GM12878 (cell line): Measurements from ENCODE around the gene GLS. TPM values are rescaled to one million over a fixed set of nuclear protein-coding genes. Genes with fewer than 3 reads are reported as not detected.

Experiments
- ATAC-seq: fragments of 200-7000 bp; cut with Tn5 transposase; 3 replicates; pipeline ENCODE4 v1.9.1; 2020; ENCODE audit warnings: mild to moderate bottlenecking, moderate library complexity
- BruUV-seq: library from RNA; stranded (reverse); fragments of 400-500 nt; replicated peaks from 2 replicates; lab custom pipeline; 2021; lab: Mats Ljungman, UMichigan
- CTCF ChIA-PET: fragments of 300-600 bp; sonication (Branson Sonifier 250); formaldehyde crosslinking; extraction: SDS; loops from one replicate; lab custom pipeline; 2021; ENCODE audit warnings: inconsistent platforms; lab: Yijun Ruan, JAX
- POLR2A ChIA-PET: fragments of 350-600 bp; formaldehyde crosslinking; extraction: SDS; loops from one replicate; lab custom pipeline; 2021; ENCODE audit warnings: inconsistent platforms; lab: Charles Lee
- RAD21 ChIA-PET: fragments of 300-600 bp; sonication (Branson Sonifier 250); formaldehyde crosslinking; loops from one replicate; lab custom pipeline; 2023; ENCODE audit warnings: antibody characterized with exemption; ENCODE audit not compliant: unreplicated experiment; lab: Charles Lee
- SMC1A ChIA-PET: fragments of 300-600 bp; sonication (Branson Sonifier 250); formaldehyde crosslinking; loops from one replicate; lab custom pipeline; 2023; ENCODE audit not compliant: unreplicated experiment, uncharacterized antibody; lab: Charles Lee
- DNase-seq: peaks from one replicate; pipeline ENCODE4 v3.0.0-alpha.2; 2011; ENCODE audit warnings: low read depth, low spot score
- FAIRE-seq: peaks from 3 replicates; lab custom pipeline; 2011; peaks lifted over from hg19 to GRCh38; lab: Jason Lieb, UNC
- H2AFZ ChIP-seq: 2 replicates; pipeline ENCODE4 v1.6.0; 2011; ENCODE audit warnings: low read depth, low read length, control low read depth; ENCODE audit not compliant: control insufficient read depth
- H3K27ac ChIP-seq: 2 replicates; pipeline ENCODE4 v1.5.1; 2011; ENCODE audit warnings: control low read depth; ENCODE audit not compliant: control insufficient read depth, insufficient read depth
- H3K27me3 ChIP-seq, 2 experiments: replicated peaks in 1 of 2; 2 replicates each; pipeline versions ENCODE4 v1.6.0 to v1.6.1; 2011; ENCODE audit warnings: low read length in 1 of 2; ENCODE audit not compliant: control insufficient read depth in 2 of 2, insufficient read depth in 2 of 2
- H3K36me3 ChIP-seq, 2 experiments: 2 replicates each; pipeline ENCODE4 v1.5.1; 2011; ENCODE audit warnings: low read length in 1 of 2; ENCODE audit not compliant: control insufficient read depth in 2 of 2, insufficient read depth in 2 of 2
- H3K4me1 ChIP-seq: 2 replicates; pipeline ENCODE4 v1.6.1; 2011; ENCODE audit warnings: mild to moderate bottlenecking, low read length, moderate library complexity, mixed read lengths; ENCODE audit not compliant: control insufficient read depth, insufficient read depth
- H3K4me2 ChIP-seq: 2 replicates; pipeline ENCODE4 v1.6.0; 2011; ENCODE audit warnings: control low read depth; ENCODE audit not compliant: control insufficient read depth, insufficient read depth
- H3K4me3 ChIP-seq: fragments of 200-600 bp; sonication (generic); 2 replicates; pipeline ENCODE4 v1.5.1; 2016
- H3K79me2 ChIP-seq: 2 replicates; pipeline ENCODE4 v1.6.0; 2011; ENCODE audit warnings: low read length; ENCODE audit not compliant: control insufficient read depth, insufficient read depth
- H3K9ac ChIP-seq: 2 replicates; pipeline ENCODE4 v1.8.0; 2011; ENCODE audit warnings: low read length, control low read depth, mixed read lengths; ENCODE audit not compliant: control insufficient read depth, insufficient read depth
- H3K9me3 ChIP-seq: replicated peaks from 3 replicates; pipeline ENCODE4 v1.5.1; 2011; ENCODE audit warnings: mild to moderate bottlenecking, low read length; ENCODE audit not compliant: control insufficient read depth, insufficient read depth
- H4K20me1 ChIP-seq: 2 replicates; pipeline ENCODE4 v1.6.0; 2011; ENCODE audit not compliant: control insufficient read depth, insufficient read depth
- BACH1 ChIP-seq: fragments of 450-650 bp; IDR thresholded peaks from 2 replicates; pipeline ENCODE4 v1.6.1; 2017; ENCODE audit warnings: mild to moderate bottlenecking, borderline replicate concordance
- BHLHE40 ChIP-seq, 2 experiments: fragments of 450-650 bp in 1 of 2; IDR thresholded peaks; 2 replicates each; pipeline ENCODE4 v1.6.1; 2011 to 2017; ENCODE audit warnings: low read depth in 2 of 2, borderline replicate concordance in 1 of 2, improper control_type of control experiment in 1 of 2, low read length in 1 of 2, mild to moderate bottlenecking in 1 of 2
- CHD1 ChIP-seq: IDR thresholded peaks from 2 replicates; pipeline ENCODE4 v1.6.1; 2012; ENCODE audit warnings: low read depth, low read length, improper control_type of control experiment
- EED ChIP-seq: sonication (generic); IDR thresholded peaks from 2 replicates; pipeline ENCODE4 v1.6.1; 2016; ENCODE audit warnings: antibody characterized with exemption, low read depth
- FOS ChIP-seq: IDR thresholded peaks from 3 replicates; pipeline ENCODE4 v1.6.1; 2011; ENCODE audit warnings: borderline replicate concordance; ENCODE audit not compliant: insufficient read length; ENCODE audit errors: extremely low read depth
- GABPA ChIP-seq: IDR thresholded peaks from 2 replicates; pipeline ENCODE4 v1.6.1; 2014; ENCODE audit warnings: antibody characterized with exemption, low read depth, mild to moderate bottlenecking, inconsistent platforms
- KLF5 ChIP-seq: fragments of 450-650 bp; IDR thresholded peaks from 2 replicates; pipeline ENCODE4 v1.6.1; 2014; ENCODE audit warnings: mild to moderate bottlenecking; ENCODE audit not compliant: partially characterized antibody
- MLLT1 ChIP-seq: fragments of 450-650 bp; IDR thresholded peaks from 2 replicates; pipeline ENCODE4 v1.6.1; 2016; ENCODE audit warnings: mild to moderate bottlenecking
- MTA3 ChIP-seq: IDR thresholded peaks from 2 replicates; pipeline ENCODE4 v1.6.1; 2012; ENCODE audit warnings: low read length, inconsistent platforms, borderline replicate concordance
- MYB ChIP-seq: fragments of 150-350 bp; IDR thresholded peaks from 2 replicates; pipeline ENCODE4 v1.6.1; 2014; ENCODE audit warnings: mild to moderate bottlenecking, low read depth, low read length, borderline replicate concordance
- MYC ChIP-seq: IDR thresholded peaks from 2 replicates; pipeline ENCODE4 v1.6.1; 2011; ENCODE audit warnings: mild to moderate bottlenecking, low read length, moderate library complexity, inconsistent platforms; ENCODE audit not compliant: insufficient read depth, insufficient replicate concordance, insufficient read length, severe bottlenecking
- NKRF ChIP-seq: fragments of 450-650 bp; conservative IDR thresholded peaks from 2 replicates; pipeline ENCODE4 v1.6.1; 2017; ENCODE audit warnings: mild to moderate bottlenecking, moderate library complexity
- SPI1 ChIP-seq: IDR thresholded peaks from 2 replicates; pipeline ENCODE4 v1.6.1; 2011; ENCODE audit warnings: low read depth, mild to moderate bottlenecking, low read length, moderate library complexity, borderline replicate concordance; ENCODE audit not compliant: insufficient read depth
- ZBED1 ChIP-seq: IDR thresholded peaks from 2 replicates; pipeline ENCODE4 v1.6.1; 2016; ENCODE audit warnings: borderline replicate concordance
- ZNF207 ChIP-seq: fragments of 450-650 bp; IDR thresholded peaks from 2 replicates; pipeline ENCODE4 v1.6.1; 2014; ENCODE audit warnings: antibody characterized with exemption, mild to moderate bottlenecking, borderline replicate concordance
- WGBS: methylation state at CpG from one replicate; pipeline ENCODE4 v1.1.6; 2016; ENCODE audit warnings: low lambda C conversion rate; ENCODE audit not compliant: insufficient replicate concordance, insufficient coverage; ENCODE audit errors: missing lambda C conversion rate; 5-methylcytosine and 5-hydroxymethylcytosine counted together
- in situ Hi-C: fragments of 300-500 bp; cut with MboI; formaldehyde crosslinking; loops from 9 replicates; pipeline ENCODE4 v1.14.3; 2018; ENCODE audit warnings: mixed read lengths
- intact Hi-C: fragments of 100-400 bp; cut with micrococcal nuclease; formaldehyde crosslinking; loops from one replicate; pipeline ENCODE4 v1.14.2; 2022; ENCODE audit not compliant: unreplicated experiment
- polyA plus RNA-seq, 11 experiments: library from polyadenylated mRNA; depleted of rRNA in 4 of 11; unstranded in 6 of 11; stranded (reverse) in 5 of 11; fragments of >200 nt; fragmentation: Nextera tagmentation in 4 of 11; fragmentation: Illumina TruSeq in 1 of 11; extraction: Ambion mirVana in 4 of 11; extraction: Trizol in 1 of 11; gene quantifications; 1 replicate in 1 of 11; 2 replicates in 10 of 11; pipeline versions ENCODE4 v1.2.1 to v1.2.3, GENCODE V29; 2011 to 2016; ENCODE audit warnings: inconsistent platforms in 2 of 11, missing spikeins in 2 of 11, low read depth in 1 of 11
- total RNA-seq, 4 experiments: library from RNA; depleted of rRNA in 3 of 4; stranded (reverse); fragments of >200 nt in 3 of 4; fragmentation: Illumina TruSeq in 1 of 4; extraction: Trizol in 1 of 4; gene quantifications; 2 replicates each; pipeline versions ENCODE4 v1.2.1 to v1.2.3, GENCODE V29; 2013 to 2021
- TF ChIP-seq, protein P1 (sequence below): fragments of 450-650 bp; IDR thresholded peaks from 2 replicates; pipeline ENCODE4 v1.6.1; 2017; ENCODE audit warnings: borderline replicate concordance
- TF ChIP-seq, protein P2 (sequence below): IDR thresholded peaks from 2 replicates; pipeline ENCODE4 v1.6.1; 2011; ENCODE audit warnings: low read depth, low read length, improper control_type of control experiment, borderline replicate concordance

The GLS gene
- total and polyA plus RNA-seq, 10 of the 15 experiments (the other 5 are each of a cell fraction or from before 2014, with no cell fraction given) = 15.7 to 145 (median 70.8) TPM

- RAD21 ChIA-PET = interaction anchor here (0.6 to 3.1 kb wide), 10 partner anchors 7 to 362 kb away, joined by 3 to 12 read pairs (median 4); no protein-coding TSS in a partner anchor
- in situ Hi-C loops = no loop called here
- POLR2A ChIA-PET = interaction anchor here (0.5 to 5.7 kb wide), 19 partner anchors 8 to 165 kb away, joined by 3 to 75 read pairs (median 5); no protein-coding TSS in a partner anchor
- WGBS = 98% methylated on average over 3 of the region's 3 CpGs
- peak overlapping the region; percentile 81 for H3K4me2 ChIP-seq
- H3K79me2 ChIP-seq = peaks cover 72% of the 10 kb centered on the region
- FAIRE-seq = no peak
- H2AFZ ChIP-seq = no peak overlapping the region
- H3K4me3 ChIP-seq = peak overlapping the region; percentile 92
- peak overlapping the region; percentile 95 for H3K9ac ChIP-seq
- no peak for DNase-seq
- TSS peak; percentile 58 for BruUV-seq
- no peak for ATAC-seq
- intact Hi-C loops = loop anchor here (5.0 kb wide), 1 partner anchor 130 kb away; the partner anchor contains the start of gene GLS
- H3K27ac ChIP-seq = peak overlapping the region; percentile 97
- H4K20me1 ChIP-seq = peaks cover 6% of the 10 kb centered on the region
- CTCF ChIA-PET = interaction anchor here (0.6 to 1.9 kb wide), 12 partner anchors 11 to 657 kb away, joined by 3 to 13 read pairs (median 3); no protein-coding TSS in a partner anchor
- H3K27me3 ChIP-seq = no peaks in the 10 kb centered on the region
- peaks cover 18% of the 10 kb centered on the region for H3K4me1 ChIP-seq
- H3K9me3 ChIP-seq = no peaks in the 10 kb centered on the region; the same call in 1 of the 3 replicates
- H3K36me3 ChIP-seq = peaks cover 0 to 34% of the 10 kb centered on the region in 2 experiments; a peak in 3 of 4 replicates
- SMC1A ChIA-PET = interaction anchor here (0.6 to 3.8 kb wide), 19 partner anchors 8 to 467 kb away, joined by 3 to 23 read pairs (median 6); no protein-coding TSS in a partner anchor
- no peak for TF ChIP-seq SPI1
- TF ChIP-seq BACH1 = peak; percentile 8; the same call in 1 of the 2 replicates
- no peak for TF ChIP-seq MTA3
- no peak for TF ChIP-seq ZNF207
- no peak for TF ChIP-seq NKRF
- no peak for TF ChIP-seq MYB
- no peak for TF ChIP-seq KLF5
- no peak for TF ChIP-seq BHLHE40 (IDR thresholded peaks at IDR 0.05; ENCODE audit: borderline replicate concordance in 1 of 2, low read depth in 2 of 2, low read length in 1 of 2)
- no peak for TF ChIP-seq FOS
- no peak for TF ChIP-seq MLLT1
- TF ChIP-seq, protein P1, sequence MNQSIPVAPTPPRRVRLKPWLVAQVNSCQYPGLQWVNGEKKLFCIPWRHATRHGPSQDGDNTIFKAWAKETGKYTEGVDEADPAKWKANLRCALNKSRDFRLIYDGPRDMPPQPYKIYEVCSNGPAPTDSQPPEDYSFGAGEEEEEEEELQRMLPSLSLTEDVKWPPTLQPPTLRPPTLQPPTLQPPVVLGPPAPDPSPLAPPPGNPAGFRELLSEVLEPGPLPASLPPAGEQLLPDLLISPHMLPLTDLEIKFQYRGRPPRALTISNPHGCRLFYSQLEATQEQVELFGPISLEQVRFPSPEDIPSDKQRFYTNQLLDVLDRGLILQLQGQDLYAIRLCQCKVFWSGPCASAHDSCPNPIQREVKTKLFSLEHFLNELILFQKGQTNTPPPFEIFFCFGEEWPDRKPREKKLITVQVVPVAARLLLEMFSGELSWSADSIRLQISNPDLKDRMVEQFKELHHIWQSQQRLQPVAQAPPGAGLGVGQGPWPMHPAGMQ = no peak
- TF ChIP-seq GABPA = no peak
- no peak for TF ChIP-seq MYC
- TF ChIP-seq, protein P2, sequence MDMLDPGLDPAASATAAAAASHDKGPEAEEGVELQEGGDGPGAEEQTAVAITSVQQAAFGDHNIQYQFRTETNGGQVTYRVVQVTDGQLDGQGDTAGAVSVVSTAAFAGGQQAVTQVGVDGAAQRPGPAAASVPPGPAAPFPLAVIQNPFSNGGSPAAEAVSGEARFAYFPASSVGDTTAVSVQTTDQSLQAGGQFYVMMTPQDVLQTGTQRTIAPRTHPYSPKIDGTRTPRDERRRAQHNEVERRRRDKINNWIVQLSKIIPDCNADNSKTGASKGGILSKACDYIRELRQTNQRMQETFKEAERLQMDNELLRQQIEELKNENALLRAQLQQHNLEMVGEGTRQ = no peak
- TF ChIP-seq EED = no peak
- TF ChIP-seq ZBED1 = peak; percentile 50; the same call in 1 of the 2 replicates
- TF ChIP-seq CHD1 = no peak
Observed at GRCh38 chr2:191012346-191012745, 131.7 kb downstream of the GLS start.
